ENCODE data around the gene SLC25A38. TPM values are rescaled to one million over a fixed set of nuclear protein-coding genes. Genes with fewer than 3 reads are reported as not detected.

The SLC25A38 gene
- total RNA-seq, 1 experiment from 2014 or later: 48.2 TPM

- H3K79me1 ChIP-seq (ENCODE audit: insufficient read depth, low read depth, low read length, poor library complexity, severe bottlenecking): no peaks in the 10 kb centered on the region
- H2BK12ac ChIP-seq (ENCODE audit: insufficient read length, low read depth, low read length): no peak overlapping the region
- H3K23me2 ChIP-seq (ENCODE audit: insufficient read length, low read depth, low read length, poor library complexity, severe bottlenecking): peaks cover 3% of the 10 kb centered on the region
- H4K20me1 ChIP-seq (ENCODE audit: control insufficient read depth, insufficient read depth, insufficient read length): no peaks in the 10 kb centered on the region
- H2BK120ac ChIP-seq (ENCODE audit: low read depth, low read length, poor library complexity, severe bottlenecking): no peak overlapping the region
- H3K4me2 ChIP-seq (ENCODE audit: insufficient read depth, insufficient read length, low read length): no peak overlapping the region
- no peak overlapping the region for H3K23ac ChIP-seq (ENCODE audit: insufficient read length, low read depth, low read length)
- H3K79me2 ChIP-seq (ENCODE audit: insufficient read depth, low read length): peaks cover 5% of the 10 kb centered on the region; the same call in 1 of the 2 replicates
- H4K8ac ChIP-seq (replicated peaks; ENCODE audit: insufficient read length, low read depth, low read length): no peak overlapping the region
- no peak for TF ChIP-seq CTCF (conservative IDR thresholded peaks at IDR 0.05)
- no peak overlapping the region for H3K9ac ChIP-seq (ENCODE audit: extremely low read depth, insufficient read length, low read length)
- no peak overlapping the region for H3K14ac ChIP-seq (ENCODE audit: insufficient read depth, low read length)
- no peaks in the 10 kb centered on the region for H3K27me3 ChIP-seq (ENCODE audit: insufficient read depth, low read length)
- H3K4ac ChIP-seq (ENCODE audit: low read depth, low read length): no peak overlapping the region
- no peak overlapping the region for H3K27ac ChIP-seq (ENCODE audit: insufficient read length, low read depth, low read length)
- H3T11ph ChIP-seq (ENCODE audit: low read length): no peak overlapping the region
- no peak overlapping the region for H2AFZ ChIP-seq (ENCODE audit: low read length)
- H3K56ac ChIP-seq (ENCODE audit: insufficient read length, low read depth, low read length): no peak overlapping the region
- H4K5ac ChIP-seq (ENCODE audit: insufficient read length, low read depth, low read length): no peak overlapping the region
- Mint-ChIP-seq H3K4me3 (no peak overlapping the region), H3K9me3 (no peaks in the 10 kb centered on the region; a peak in 1 of 5 replicates), H3K27me3 (ENCODE audit: low read depth) (peaks cover 2% of the 10 kb centered on the region; the same call in 1 of the 2 replicates), H3K27ac (peak overlapping the region; percentile 49 to 91 (median 80); a peak in 6 of 7 replicates), H3K36me3 (ENCODE audit: insufficient read depth in 1 of 3, low read depth in 3 of 3) (peaks cover 52 to 72% (median 60%) of the 10 kb centered on the region in 3 experiments), H3K4me1 (peaks cover 18 to 28% of the 10 kb centered on the region in 2 experiments)
- H2BK15ac ChIP-seq (ENCODE audit: low read depth, low read length): no peak overlapping the region
- H3K18ac ChIP-seq (ENCODE audit: insufficient read length, low read depth, low read length): no peak overlapping the region
- no peak for DNase-seq
- no peaks in the 10 kb centered on the region for H3K9me3 ChIP-seq (ENCODE audit: control insufficient read depth, low read depth, low read length)
- H2BK5ac ChIP-seq (ENCODE audit: insufficient read length, low read length): no peak overlapping the region
- peaks cover 3% of the 10 kb centered on the region for H3K4me1 ChIP-seq (ENCODE audit: insufficient read depth, low read length)
- H2BK20ac ChIP-seq (ENCODE audit: low read depth, low read length, poor library complexity, severe bottlenecking): no peak overlapping the region
- H2AK5ac ChIP-seq (ENCODE audit: insufficient read length, low read length): no peak overlapping the region
- H4K91ac ChIP-seq (ENCODE audit: insufficient read length, low read depth, low read length): no peak overlapping the region
- WGBS (ENCODE audit: extremely low coverage, insufficient read length, low lambda C conversion rate): no CpG with 5 or more reads among the region's 9 CpGs
These were observed 29.6 kb downstream of the SLC25A38 start for GRCh38 chr3:39412668-39413260.

Data from H9 (cell line).